ENCODE measurements around the gene CAMTA1.

Gene CAMTA1

GRCh38 chr1:7360526-7360925 is 575.3 kb downstream of the CAMTA1 start:
- Histone ChIP-seq H2AFZ (ENCODE audit: low read length) (no peak overlapping the region), H3K9me3 (replicated peaks; ENCODE audit: insufficient read depth, low read length) (no peaks in the 10 kb centered on the region), H3K4me2 (ENCODE audit: low read depth, low read length) (no peak overlapping the region), H4K20me1 (ENCODE audit: insufficient read depth, low read length) (no peaks in the 10 kb centered on the region), H3K9ac (ENCODE audit: low read length) (no peak overlapping the region), H3K27ac (ENCODE audit: low read length) (no peak overlapping the region), H3K4me3 (ENCODE audit: low read length) (no peak overlapping the region), H3K79me2 (ENCODE audit: low read length) (no peaks in the 10 kb centered on the region), H3F3A (ENCODE audit: insufficient read depth, low read length) (no peaks in the 10 kb centered on the region), H3K27me3 (replicated peaks; ENCODE audit: insufficient read depth, low read length) (peaks cover 91% of the 10 kb centered on the region), H3K9me2 (replicated peaks; ENCODE audit: insufficient read depth, low read length) (no peaks in the 10 kb centered on the region), H3K4me1 (ENCODE audit: low read length) (no peaks in the 10 kb centered on the region), H3K36me3 (replicated peaks; ENCODE audit: insufficient read depth, low read length) (no peaks in the 10 kb centered on the region)
- TF ChIP-seq EZH2phosphoT487 (IDR thresholded peaks at IDR 0.05; ENCODE audit: low read length): no peak
- TF ChIP-seq EZH2 (optimal IDR thresholded peaks at IDR 0.05; ENCODE audit: low read depth, low read length): no peak
- TF ChIP-seq, protein P1, sequence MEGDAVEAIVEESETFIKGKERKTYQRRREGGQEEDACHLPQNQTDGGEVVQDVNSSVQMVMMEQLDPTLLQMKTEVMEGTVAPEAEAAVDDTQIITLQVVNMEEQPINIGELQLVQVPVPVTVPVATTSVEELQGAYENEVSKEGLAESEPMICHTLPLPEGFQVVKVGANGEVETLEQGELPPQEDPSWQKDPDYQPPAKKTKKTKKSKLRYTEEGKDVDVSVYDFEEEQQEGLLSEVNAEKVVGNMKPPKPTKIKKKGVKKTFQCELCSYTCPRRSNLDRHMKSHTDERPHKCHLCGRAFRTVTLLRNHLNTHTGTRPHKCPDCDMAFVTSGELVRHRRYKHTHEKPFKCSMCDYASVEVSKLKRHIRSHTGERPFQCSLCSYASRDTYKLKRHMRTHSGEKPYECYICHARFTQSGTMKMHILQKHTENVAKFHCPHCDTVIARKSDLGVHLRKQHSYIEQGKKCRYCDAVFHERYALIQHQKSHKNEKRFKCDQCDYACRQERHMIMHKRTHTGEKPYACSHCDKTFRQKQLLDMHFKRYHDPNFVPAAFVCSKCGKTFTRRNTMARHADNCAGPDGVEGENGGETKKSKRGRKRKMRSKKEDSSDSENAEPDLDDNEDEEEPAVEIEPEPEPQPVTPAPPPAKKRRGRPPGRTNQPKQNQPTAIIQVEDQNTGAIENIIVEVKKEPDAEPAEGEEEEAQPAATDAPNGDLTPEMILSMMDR (IDR thresholded peaks at IDR 0.05; ENCODE audit: low read length): no peak
- no peak for DNase-seq

- H2AFZ ChIP-seq (ENCODE audit: low read length): no peak overlapping the region
- DNase-seq: no peak
- H3K9me2 ChIP-seq (replicated peaks; ENCODE audit: insufficient read depth, low read length): no peaks in the 10 kb centered on the region
- H3K9ac ChIP-seq (ENCODE audit: low read length): no peak overlapping the region
- H3K27ac ChIP-seq (ENCODE audit: low read length): no peak overlapping the region
- H4K20me1 ChIP-seq (ENCODE audit: insufficient read depth, low read length): no peaks in the 10 kb centered on the region
- no peaks in the 10 kb centered on the region for H3K36me3 ChIP-seq (replicated peaks; ENCODE audit: insufficient read depth, low read length)
- no peaks in the 10 kb centered on the region for H3K79me2 ChIP-seq (ENCODE audit: low read length)
- H3F3A ChIP-seq (ENCODE audit: insufficient read depth, low read length): no peaks in the 10 kb centered on the region
- H3K4me2 ChIP-seq (ENCODE audit: low read depth, low read length): no peak overlapping the region
- peaks cover 83% of the 10 kb centered on the region for H3K27me3 ChIP-seq (replicated peaks; ENCODE audit: insufficient read depth, low read length)
- H3K9me3 ChIP-seq (replicated peaks; ENCODE audit: insufficient read depth, low read length): no peaks in the 10 kb centered on the region
- no peak overlapping the region for H3K4me3 ChIP-seq (ENCODE audit: low read length)
- H3K4me1 ChIP-seq (ENCODE audit: low read length): no peaks in the 10 kb centered on the region
- TF ChIP-seq, protein P1 (IDR thresholded peaks at IDR 0.05; ENCODE audit: low read length): no peak
- TF ChIP-seq EZH2phosphoT487 (IDR thresholded peaks at IDR 0.05; ENCODE audit: low read length) (no peak), EZH2 (optimal IDR thresholded peaks at IDR 0.05; ENCODE audit: low read depth, low read length) (no peak)
These were observed 577.7 kb downstream of the CAMTA1 start for GRCh38 chr1:7362947-7363346.

GRCh38 chr1:7363450-7363849 is 578.2 kb downstream of the CAMTA1 start:
- H3K4me2 ChIP-seq (ENCODE audit: low read depth, low read length): no peak overlapping the region
- H3K9ac ChIP-seq (ENCODE audit: low read length): no peak overlapping the region
- H3K36me3 ChIP-seq (replicated peaks; ENCODE audit: insufficient read depth, low read length): no peaks in the 10 kb centered on the region
- H3K4me1 ChIP-seq (ENCODE audit: low read length): no peaks in the 10 kb centered on the region
- no peak for DNase-seq
- no peak overlapping the region for H3K4me3 ChIP-seq (ENCODE audit: low read length)
- H3F3A ChIP-seq (ENCODE audit: insufficient read depth, low read length): no peaks in the 10 kb centered on the region
- H3K9me3 ChIP-seq (replicated peaks; ENCODE audit: insufficient read depth, low read length): no peaks in the 10 kb centered on the region
- H3K9me2 ChIP-seq (replicated peaks; ENCODE audit: insufficient read depth, low read length): no peaks in the 10 kb centered on the region
- no peaks in the 10 kb centered on the region for H4K20me1 ChIP-seq (ENCODE audit: insufficient read depth, low read length)
- no peak overlapping the region for H3K27ac ChIP-seq (ENCODE audit: low read length)
- no peak for TF ChIP-seq EZH2phosphoT487 (IDR thresholded peaks at IDR 0.05; ENCODE audit: low read length)
- TF ChIP-seq, protein P1 (IDR thresholded peaks at IDR 0.05; ENCODE audit: low read length): no peak
- TF ChIP-seq EZH2 (optimal IDR thresholded peaks at IDR 0.05; ENCODE audit: low read depth, low read length): no peak
- no peak overlapping the region for H2AFZ ChIP-seq (ENCODE audit: low read length)
- H3K79me2 ChIP-seq (ENCODE audit: low read length): no peaks in the 10 kb centered on the region
- H3K27me3 ChIP-seq (replicated peaks; ENCODE audit: insufficient read depth, low read length): peaks cover 79% of the 10 kb centered on the region
